Testis (tissue), 3 donors: Measurements from ENCODE around the gene ZNF583. TPM values are rescaled to one million over a fixed set of nuclear protein-coding genes. Genes with fewer than 3 reads are reported as not detected.
A peak's percentile ranks its signal among the peaks of the same experiment; 100 is the strongest.

Experiments
- DNase-seq: peaks from one replicate; pipeline ENCODE4 v3.0.0-alpha.2; 2019
- H3K27ac ChIP-seq, 2 donors: fragments of 200-600 bp; sonication (generic); one replicate each; pipeline ENCODE4 v1.5.1; 2019
- H3K27me3 ChIP-seq: fragments of 200-600 bp; sonication (generic); one replicate; pipeline ENCODE4 v1.5.1; 2019
- H3K36me3 ChIP-seq: fragments of 200-600 bp; sonication (generic); one replicate; pipeline ENCODE4 v1.5.1; 2017; ENCODE audit warnings: low read depth; ENCODE audit errors: missing control alignments
- H3K4me1 ChIP-seq: fragments of 200-600 bp; sonication (generic); one replicate; pipeline ENCODE4 v1.5.1; 2019
- H3K4me3 ChIP-seq, 2 donors: fragments of 200-600 bp; sonication (generic); one replicate each; pipeline ENCODE4 v1.5.1; 2017 to 2019
- H3K9me3 ChIP-seq: fragments of 200-600 bp; sonication (generic); one replicate; pipeline ENCODE4 v1.5.1; 2017
- CTCF ChIP-seq, 3 experiments: fragments of 450-650 bp in 2 of 3; fragments of 200-600 bp in 1 of 3; sonication (generic) in 1 of 3; IDR thresholded peaks; one replicate each; pipeline ENCODE4 v1.5.1; 2016 to 2019; ENCODE audit warnings: antibody characterized with exemption in 3 of 3, mild to moderate bottlenecking in 2 of 3, moderate library complexity in 1 of 3
- POLR2A ChIP-seq: fragments of 450-650 bp; IDR thresholded peaks from one replicate; pipeline ENCODE4 v1.6.1; 2017; ENCODE audit warnings: antibody characterized with exemption, mild to moderate bottlenecking, moderate library complexity
- WGBS, 2 donors: methylation state at CpG; one replicate each; pipeline ENCODE4 v1.1.5; 2018; 5-methylcytosine and 5-hydroxymethylcytosine counted together
- intact Hi-C: fragments of 100-400 bp; cut with DNase I; formaldehyde crosslinking; loops from one replicate; pipeline ENCODE4 v1.15.1; 2023; ENCODE audit warnings: low total_unique reads
- polyA plus RNA-seq: library from polyadenylated mRNA; stranded (reverse); fragments of 350-450 nt; fragmentation: Illumina TruSeq; extraction: RNeasy Lipid Tissue Mini Kit (QIAGEN cat#74804); gene quantifications from one replicate; pipeline ENCODE4 v1.2.3, GENCODE V29; 2014; ENCODE audit warnings: low read depth, low replicate concordance; ENCODE audit not compliant: insufficient read depth
- total RNA-seq, 2 donors: library from RNA; depleted of rRNA; stranded (reverse); fragments of >200 nt; gene quantifications; one replicate each; pipeline ENCODE4 v1.2.3, GENCODE V29; 2016

ZNF583 gene
- total and polyA plus RNA-seq, 3 donors from 2014 or later = 8.6 to 16.2 (median 13.2) TPM

- intact Hi-C loops = no loop called here
- TF ChIP-seq POLR2A (no peak), CTCF (IDR thresholded peaks at IDR 0.05) (no peak)
- Histone ChIP-seq H3K4me1 (peaks cover 9% of the 10 kb centered on the region), H3K27ac (peak overlapping the region; percentile 64 to 88), H3K9me3 (no peaks in the 10 kb centered on the region), H3K4me3 (peak overlapping the region; percentile 65 to 72), H3K36me3 (no peaks in the 10 kb centered on the region), H3K27me3 (no peaks in the 10 kb centered on the region)
- peak; percentile 97 for DNase-seq
- WGBS, 2 donors = 4 to 10% methylated on average over 19 to 65 of the region's 65 CpGs
These were observed 36.1 kb upstream of the ZNF583 start for GRCh38 chr19:56367829-56368711.

GRCh38 chr19:56369886-56370676 lies 34.1 kb upstream of the ZNF583 start:
- Histone ChIP-seq H3K9me3 (no peaks in the 10 kb centered on the region), H3K4me3 (no peak overlapping the region), H3K4me1 (peaks cover 9% of the 10 kb centered on the region), H3K36me3 (no peaks in the 10 kb centered on the region), H3K27me3 (no peaks in the 10 kb centered on the region), H3K27ac (no peak overlapping the region)
- DNase-seq = no peak
- TF ChIP-seq POLR2A (no peak), CTCF (IDR thresholded peaks at IDR 0.05) (no peak)
- WGBS, 2 donors = 96 to 97% methylated on average over 3 of the region's 3 CpGs
- intact Hi-C loops = no loop called here

GRCh38 chr19:56372281-56372680 lies 31.9 kb upstream of the ZNF583 start:
- Histone ChIP-seq H3K9me3 (no peaks in the 10 kb centered on the region), H3K36me3 (no peaks in the 10 kb centered on the region), H3K27ac (no peak overlapping the region), H3K4me3 (no peak overlapping the region), H3K4me1 (peaks cover 9% of the 10 kb centered on the region), H3K27me3 (no peaks in the 10 kb centered on the region)
- no peak for TF ChIP-seq CTCF (IDR thresholded peaks at IDR 0.05)
- TF ChIP-seq POLR2A = no peak
- no peak for DNase-seq
- intact Hi-C loops = no loop called here
- WGBS, 2 donors = 92 to 94% methylated on average over 1 of the region's 1 CpG

- no peaks in the 10 kb centered on the region for H3K9me3 ChIP-seq
- H3K36me3 ChIP-seq = no peaks in the 10 kb centered on the region
- H3K27me3 ChIP-seq = no peaks in the 10 kb centered on the region
- H3K27ac ChIP-seq = no peak overlapping the region
- no peak for DNase-seq
- H3K4me1 ChIP-seq = no peaks in the 10 kb centered on the region
- TF ChIP-seq POLR2A (no peak), CTCF (IDR thresholded peaks at IDR 0.05) (no peak)
- intact Hi-C loops = no loop called here
- no peak overlapping the region for H3K4me3 ChIP-seq
- 92% methylated on average over 11 of the region's 11 CpGs for WGBS, 2 donors
These were observed 26.8 kb upstream of the ZNF583 start for GRCh38 chr19:56377105-56377924.
